ENCODE results near the gene ARHGAP42. TPM values are rescaled to one million over a fixed set of nuclear protein-coding genes. Genes with fewer than 3 reads are reported as not detected.

The ARHGAP42 gene
- total and polyA plus RNA-seq, 9 donors = 4.3 to 11.8 (median 7.0) TPM

DNA sequence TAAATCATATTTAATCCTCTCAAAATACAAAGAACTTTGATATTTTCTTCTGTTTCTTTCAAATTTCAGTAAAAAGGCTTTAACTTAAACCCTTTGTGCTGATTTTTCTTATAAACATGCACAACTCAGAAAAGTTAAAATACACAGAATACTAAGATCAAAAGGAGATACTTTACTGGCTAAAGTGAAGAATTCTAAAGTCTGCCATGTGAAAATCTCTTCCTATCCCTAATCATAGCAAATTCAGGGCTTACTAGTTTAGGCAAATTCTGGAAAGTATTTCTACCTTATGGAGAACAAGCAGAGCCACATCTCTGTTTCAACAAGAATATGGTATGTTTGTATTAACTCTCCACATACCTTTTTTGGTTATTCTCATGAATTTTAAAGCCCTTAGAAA is 345.9 kb downstream of the ARHGAP42 start:
- TF ChIP-seq POLR2A (IDR thresholded peaks at IDR 0.05) (no peak), EP300 (IDR thresholded peaks at IDR 0.05) (no peak)
- TF ChIP-seq, protein P1, sequence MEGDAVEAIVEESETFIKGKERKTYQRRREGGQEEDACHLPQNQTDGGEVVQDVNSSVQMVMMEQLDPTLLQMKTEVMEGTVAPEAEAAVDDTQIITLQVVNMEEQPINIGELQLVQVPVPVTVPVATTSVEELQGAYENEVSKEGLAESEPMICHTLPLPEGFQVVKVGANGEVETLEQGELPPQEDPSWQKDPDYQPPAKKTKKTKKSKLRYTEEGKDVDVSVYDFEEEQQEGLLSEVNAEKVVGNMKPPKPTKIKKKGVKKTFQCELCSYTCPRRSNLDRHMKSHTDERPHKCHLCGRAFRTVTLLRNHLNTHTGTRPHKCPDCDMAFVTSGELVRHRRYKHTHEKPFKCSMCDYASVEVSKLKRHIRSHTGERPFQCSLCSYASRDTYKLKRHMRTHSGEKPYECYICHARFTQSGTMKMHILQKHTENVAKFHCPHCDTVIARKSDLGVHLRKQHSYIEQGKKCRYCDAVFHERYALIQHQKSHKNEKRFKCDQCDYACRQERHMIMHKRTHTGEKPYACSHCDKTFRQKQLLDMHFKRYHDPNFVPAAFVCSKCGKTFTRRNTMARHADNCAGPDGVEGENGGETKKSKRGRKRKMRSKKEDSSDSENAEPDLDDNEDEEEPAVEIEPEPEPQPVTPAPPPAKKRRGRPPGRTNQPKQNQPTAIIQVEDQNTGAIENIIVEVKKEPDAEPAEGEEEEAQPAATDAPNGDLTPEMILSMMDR (IDR thresholded peaks at IDR 0.05) = no peak
- Histone ChIP-seq H3K36me3 (no peaks in the 10 kb centered on the region), H3K4me1 (ENCODE audit: insufficient read depth) (peaks cover 8% of the 10 kb centered on the region), H3K27me3 (no peaks in the 10 kb centered on the region), H3K27ac (peak overlapping the region in 1 of 2 donors; percentile 74), H3K9me3 (no peaks in the 10 kb centered on the region), H3K4me3 (no peak overlapping the region)
- no peak for DNase-seq
- intact Hi-C loops (cut with DNase I) = loop anchor here in 1 of 4 donors (5.0 kb wide), 1 partner anchor 94 kb away; the partner anchor contains the start of gene PGR

DNA sequence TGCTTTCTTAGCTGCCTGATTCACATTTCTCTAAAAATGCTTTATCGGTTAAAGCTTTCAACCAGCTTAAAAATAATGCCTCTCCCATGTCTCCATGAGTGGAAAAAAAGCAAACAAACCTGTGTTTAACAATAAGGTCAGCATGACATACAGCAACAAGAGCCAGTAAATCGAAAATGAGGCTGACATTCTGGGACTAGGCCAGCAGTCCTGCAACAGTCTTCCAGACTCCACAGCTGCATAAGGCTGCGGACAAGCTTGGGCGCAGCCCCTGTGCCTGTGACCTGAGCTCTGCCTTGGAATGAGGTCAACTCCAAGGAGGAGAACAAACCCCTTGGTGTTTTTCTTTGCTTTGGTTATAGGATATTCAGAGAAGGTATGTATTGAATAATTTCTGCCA is 347.0 kb downstream of the ARHGAP42 start:
- DNase-seq = peak; percentile 78 to 86 (median 81)
- TF ChIP-seq, protein P1 (IDR thresholded peaks at IDR 0.05) = no peak
- TF ChIP-seq POLR2A (IDR thresholded peaks at IDR 0.05) = no peak
- no peak for TF ChIP-seq EP300 (IDR thresholded peaks at IDR 0.05)
- intact Hi-C loops (cut with DNase I) = loop anchor here in 1 of 4 donors (5.0 kb wide), 1 partner anchor 93 kb away; the partner anchor contains the start of gene PGR
- 3 to 6% (median 5%) methylated on average over 4 of the region's 4 CpGs for WGBS, 3 donors
- Histone ChIP-seq H3K27ac (peak overlapping the region in 1 of 2 donors; percentile 74), H3K27me3 (no peaks in the 10 kb centered on the region), H3K36me3 (no peaks in the 10 kb centered on the region), H3K9me3 (no peaks in the 10 kb centered on the region), H3K4me1 (ENCODE audit: insufficient read depth) (peaks cover 7% of the 10 kb centered on the region), H3K4me3 (no peak overlapping the region)

DNA sequence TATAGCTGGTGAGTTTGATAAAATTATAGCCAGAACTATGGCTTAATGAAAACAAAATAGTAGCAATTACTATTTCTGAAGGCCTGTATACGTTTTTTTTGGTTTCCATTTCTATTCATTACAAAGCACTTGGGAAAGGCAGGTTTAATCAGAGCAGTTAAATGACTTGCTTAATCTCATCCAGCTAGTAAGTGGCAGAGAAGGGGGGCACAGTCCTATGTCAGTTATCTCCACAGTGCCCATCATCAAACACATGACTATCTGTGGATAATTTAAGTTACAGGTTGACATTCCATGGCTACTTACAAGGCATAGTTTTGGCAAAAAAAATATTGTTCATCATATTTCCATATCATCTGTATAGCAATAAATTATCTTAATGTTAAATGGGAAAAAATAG is 348.8 kb downstream of the ARHGAP42 start:
- no peaks in the 10 kb centered on the region for H3K9me3 ChIP-seq
- no peak overlapping the region for H3K4me3 ChIP-seq
- H3K4me1 ChIP-seq (ENCODE audit: insufficient read depth) = peaks cover 5% of the 10 kb centered on the region
- WGBS, 3 donors = 63 to 74% (median 65%) methylated on average over 1 of the region's 1 CpG
- H3K27ac ChIP-seq = no peak overlapping the region
- TF ChIP-seq POLR2A (IDR thresholded peaks at IDR 0.05) (no peak), EP300 (IDR thresholded peaks at IDR 0.05) (no peak)
- TF ChIP-seq, protein P1 (IDR thresholded peaks at IDR 0.05) = no peak
- no peak for DNase-seq
- intact Hi-C loops (cut with DNase I) = no loop called here
- no peaks in the 10 kb centered on the region for H3K36me3 ChIP-seq
- no peaks in the 10 kb centered on the region for H3K27me3 ChIP-seq

Small RNA genes lying within 50 kb of the gene (small RNA-seq; reads per million reads assigned to genes)
- gene RN7SL222P = not detected

All from ovary (tissue), 9 donors.